ENCODE results near the gene ZNF688. TPM values are rescaled to one million over a fixed set of nuclear protein-coding genes. Genes with fewer than 3 reads are reported as not detected.
A peak's percentile ranks its signal among the peaks of the same experiment; 100 is the strongest.
"Not testable (repeated sequence)": the region's sequence is repeated elsewhere in the genome, so short reads cannot be mapped to it uniquely, and the experiment has no call there.

Gene ZNF688
- polyA plus RNA-seq, 2 of the 4 experiments (the other 2 are of a cell fraction): 4.6 to 6.7 TPM

DNA sequence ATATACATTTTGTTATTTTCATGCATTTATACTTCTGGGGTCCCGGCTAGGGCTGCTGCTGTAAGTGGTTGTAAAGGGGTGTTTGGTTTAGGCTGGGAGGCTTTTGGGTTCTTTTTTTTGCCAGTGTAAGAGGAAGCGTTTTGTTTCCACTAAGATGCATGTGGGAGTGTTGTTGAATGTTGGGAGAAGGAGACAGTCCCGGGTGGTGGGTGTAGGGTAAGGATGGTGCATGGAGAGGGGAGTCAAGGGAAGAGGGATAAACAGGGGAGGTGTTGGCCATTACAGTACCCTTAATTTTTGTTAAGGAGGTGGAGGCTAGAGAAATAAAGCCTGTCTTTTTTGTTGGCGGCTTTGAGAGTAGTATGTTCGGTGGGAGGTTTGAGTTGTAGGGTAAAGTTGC lies 28.4 kb downstream of the ZNF688 start:
- DNase-seq (ENCODE audit: low read depth in 1 of 2, low spot score in 1 of 2): no peak
- CTCF ChIA-PET: interaction anchor here (1.6 to 3.2 kb wide), 2 partner anchors 15 to 113 kb away, joined by 3 to 10 read pairs; partner anchors contain the start of genes DCTPP1 and ZNF764
- H3K4me3 ChIP-seq: no peak overlapping the region
- FAIRE-seq: no peak
- no peak overlapping the region for H3K27ac ChIP-seq
- WGBS (ENCODE audit: missing lambda C conversion rate): 79% methylated on average over 5 of the region's 5 CpGs
- no peak overlapping the region for H3K4me2 ChIP-seq
- H3K9me3 ChIP-seq: no peaks in the 10 kb centered on the region
- H3K4me1 ChIP-seq: peaks cover 10% of the 10 kb centered on the region; the same call in 1 of the 3 replicates
- POLR2A ChIA-PET: no interaction called here
- ATAC-seq: no peak
- no peak for TF ChIP-seq KDM5A (IDR thresholded peaks at IDR 0.05)

DNA sequence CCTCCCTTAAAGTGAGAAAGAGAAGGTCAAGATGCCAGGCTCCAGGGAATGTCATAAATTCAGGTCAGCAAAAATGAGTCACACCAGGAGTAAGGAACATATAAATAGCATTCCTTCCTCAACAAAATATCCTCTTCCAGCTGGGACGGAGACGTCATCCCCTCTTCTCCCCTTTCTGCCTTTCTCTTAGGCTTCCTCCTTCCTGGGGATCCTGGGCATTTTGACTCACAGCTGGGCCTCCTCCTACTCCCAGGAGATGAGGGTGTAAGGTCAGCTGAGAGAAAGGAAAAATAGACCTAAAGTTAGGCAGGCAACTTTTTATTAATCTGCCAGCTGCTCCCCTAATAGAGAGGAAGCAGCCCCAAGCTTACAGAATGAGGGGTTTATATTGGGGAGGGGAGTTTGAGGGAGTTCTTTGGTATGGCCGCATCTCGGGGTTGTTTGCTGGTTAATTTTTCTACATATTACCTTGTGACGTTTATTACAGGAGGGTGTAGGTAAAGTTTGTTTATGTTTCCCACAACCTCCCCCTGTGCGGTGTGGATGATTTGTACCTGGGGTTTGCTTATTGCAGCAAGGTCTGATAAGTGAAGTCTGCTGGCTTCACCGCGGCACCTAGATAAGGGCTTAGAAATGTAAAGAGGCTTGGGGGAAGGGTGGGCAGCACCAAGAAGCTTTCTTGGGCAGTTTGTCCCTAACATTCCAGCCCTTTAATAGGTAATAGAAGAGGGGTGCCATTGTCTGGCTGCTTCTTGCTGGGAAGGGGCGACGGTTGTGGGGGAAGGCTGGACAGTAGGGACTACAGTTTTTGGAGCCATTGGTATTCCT lies 29.8 kb downstream of the ZNF688 start:
- CTCF ChIA-PET: interaction anchor here (0.6 to 3.2 kb wide), 3 partner anchors 14 to 16 kb away, joined by 3 to 10 read pairs (median 6); partner anchors contain the start of gene ZNF764
- peak; percentile 40 to 41; a peak in 3 of 6 replicates for ATAC-seq
- WGBS (ENCODE audit: missing lambda C conversion rate): 74% methylated on average over 10 of the region's 10 CpGs

DNA sequence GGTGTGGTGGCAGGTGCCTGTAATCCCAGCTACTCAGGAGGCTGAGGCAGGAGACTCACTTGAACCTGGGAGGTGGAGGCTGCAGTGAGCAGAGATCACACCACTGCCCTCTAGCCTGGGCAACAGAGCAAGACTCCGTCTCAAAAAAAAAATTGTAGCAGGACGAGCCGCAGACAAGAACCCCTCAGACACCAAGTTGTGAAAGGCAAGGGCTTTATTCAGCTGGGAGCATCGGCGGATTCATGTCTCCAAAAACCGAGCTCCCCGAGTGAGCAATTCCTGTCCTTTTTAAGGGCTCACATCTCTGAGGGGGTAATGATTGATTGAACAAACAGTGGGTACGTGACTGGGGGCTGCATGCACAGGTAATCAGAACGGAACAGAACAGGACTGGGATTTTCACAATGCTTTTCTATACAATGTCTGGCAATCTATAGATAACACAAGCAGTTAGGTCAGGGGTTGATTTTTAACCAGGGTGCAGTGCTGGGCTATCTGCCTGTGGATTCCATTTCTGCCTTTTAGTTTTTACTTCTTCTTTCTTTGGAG lies 30.5 kb downstream of the ZNF688 start:
- ATAC-seq: peak in 1 of 2 experiments; percentile 24; a peak in 1 of 6 replicates
- WGBS (ENCODE audit: missing lambda C conversion rate): 78% methylated on average over 9 of the region's 9 CpGs
- H3K9me3 ChIP-seq; DNase-seq (ENCODE audit: low read depth in 1 of 2, low spot score in 1 of 2); H3K4me3 ChIP-seq; H3K27ac ChIP-seq; FAIRE-seq: not testable (repeated sequence)
- Histone ChIP-seq H3K4me2 (peak overlapping the region; percentile 33; the same call in 2 of the 3 replicates), H3K4me1 (peaks cover 10% of the 10 kb centered on the region; the same call in 1 of the 3 replicates)
- POLR2A ChIA-PET: interaction anchor here (2.9 kb wide), 1 partner anchor 17 kb away, joined by 9 read pairs; the partner anchor contains the start of gene ZNF764
- CTCF ChIA-PET: interaction anchor here (0.6 to 1.9 kb wide), 4 partner anchors 15 to 74 kb away, joined by 3 to 6 read pairs (median 4); no protein-coding TSS in a partner anchor

More for the DNA sequence above, 29.8 kb downstream of the ZNF688 start:
- H3K4me2 ChIP-seq: peak overlapping the region; percentile 33; the same call in 2 of the 3 replicates
- no peak overlapping the region for H3K27ac ChIP-seq
- DNase-seq (ENCODE audit: low read depth in 1 of 2, low spot score in 1 of 2): no peak
- FAIRE-seq: no peak
- H3K4me1 ChIP-seq: peaks cover 10% of the 10 kb centered on the region; the same call in 1 of the 3 replicates
- no peaks in the 10 kb centered on the region for H3K9me3 ChIP-seq
- TF ChIP-seq ZNF302 (CRISPR knock-in tag; IDR thresholded peaks at IDR 0.05) (no peak), ESRRA (IDR thresholded peaks at IDR 0.05; ENCODE audit: borderline replicate concordance, low read length) (no peak), FOSL2 (IDR thresholded peaks at IDR 0.05) (no peak), FOSL2 (CRISPR knock-in tag; IDR thresholded peaks at IDR 0.05) (0 out of 2 replicates have a peak, but pooled peaks have one; percentile 26), NFE2L2 (conservative IDR thresholded peaks at IDR 0.05; ENCODE audit: low read length) (no peak), KDM1A (IDR thresholded peaks at IDR 0.05; ENCODE audit: low read depth) (no peak), POLR2AphosphoS2 (conservative IDR thresholded peaks at IDR 0.05; ENCODE audit: low read length) (no peak), POLR2A (IDR thresholded peaks at IDR 0.05; ENCODE audit: low read length) (no peak), JUN (IDR thresholded peaks at IDR 0.05) (no peak), JUNB (IDR thresholded peaks at IDR 0.05) (no peak), MAFK (IDR thresholded peaks at IDR 0.05; ENCODE audit: partially characterized antibody) (peak; percentile 48), EHMT2 (IDR thresholded peaks at IDR 0.05; ENCODE audit: low read depth) (no peak), HEYL (CRISPR knock-in tag; IDR thresholded peaks at IDR 0.05) (no peak), ZSCAN20 (CRISPR knock-in tag; IDR thresholded peaks at IDR 0.05) (no peak)
- TF ChIP-seq, protein P1, sequence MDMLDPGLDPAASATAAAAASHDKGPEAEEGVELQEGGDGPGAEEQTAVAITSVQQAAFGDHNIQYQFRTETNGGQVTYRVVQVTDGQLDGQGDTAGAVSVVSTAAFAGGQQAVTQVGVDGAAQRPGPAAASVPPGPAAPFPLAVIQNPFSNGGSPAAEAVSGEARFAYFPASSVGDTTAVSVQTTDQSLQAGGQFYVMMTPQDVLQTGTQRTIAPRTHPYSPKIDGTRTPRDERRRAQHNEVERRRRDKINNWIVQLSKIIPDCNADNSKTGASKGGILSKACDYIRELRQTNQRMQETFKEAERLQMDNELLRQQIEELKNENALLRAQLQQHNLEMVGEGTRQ (IDR thresholded peaks at IDR 0.05): no peak
- no peak overlapping the region for H3K4me3 ChIP-seq
- POLR2A ChIA-PET: interaction anchor here (2.9 kb wide), 1 partner anchor 17 kb away, joined by 9 read pairs; the partner anchor contains the start of gene ZNF764

DNA sequence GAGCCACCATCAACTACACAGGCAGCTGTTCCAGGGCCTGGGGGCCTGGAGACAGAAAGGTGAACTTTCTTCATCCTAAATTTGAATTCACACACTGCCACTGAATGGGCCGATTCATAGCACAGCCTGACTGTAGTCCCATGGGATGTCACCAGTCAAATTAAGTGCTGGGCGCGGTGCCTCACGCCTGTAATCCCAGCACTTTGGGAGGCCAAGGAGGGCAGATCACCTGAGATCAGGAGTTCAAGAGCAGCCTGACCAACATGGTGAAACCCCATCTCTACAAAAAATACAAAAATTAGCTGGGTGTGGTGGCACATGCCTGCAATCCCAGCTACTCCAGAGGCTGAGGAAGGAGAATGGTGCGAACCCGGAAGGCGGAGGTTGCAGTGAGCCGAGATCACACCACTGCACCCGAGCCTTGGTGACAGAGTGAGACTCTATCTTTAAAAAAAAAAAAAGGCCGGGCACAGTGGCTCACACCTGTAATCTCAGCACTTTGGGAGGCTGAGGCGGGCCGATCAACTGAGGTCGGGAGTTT lies 31.5 kb downstream of the ZNF688 start:
- peak overlapping the region in 1 of 2 experiments; percentile 31; a peak in 2 of 6 replicates for H3K27ac ChIP-seq
- H3K4me1 ChIP-seq: peaks cover 17% of the 10 kb centered on the region; the same call in 2 of the 3 replicates
- not testable (repeated sequence) for DNase-seq (ENCODE audit: low read depth in 1 of 2, low spot score in 1 of 2); FAIRE-seq; ATAC-seq; H3K9me3 ChIP-seq; H3K4me3 ChIP-seq; H3K4me2 ChIP-seq
- 87% methylated on average over 13 of the region's 13 CpGs for WGBS (ENCODE audit: missing lambda C conversion rate)
- CTCF ChIA-PET: interaction anchor here (0.8 to 1.9 kb wide), 3 partner anchors 17 to 75 kb away, joined by 3 to 6 read pairs (median 4); no protein-coding TSS in a partner anchor
- POLR2A ChIA-PET: interaction anchor here (2.9 kb wide), 1 partner anchor 18 kb away, joined by 9 read pairs; the partner anchor contains the start of gene ZNF764
